HG03064 (cell line): ENCODE data around the gene ZNF558.

Experiments
- ATAC-seq: cut with Tn5 transposase; IDR thresholded peaks from one replicate; pipeline ENCODE4 v1.9.1; 2021; ENCODE audit warnings: low read depth; ENCODE audit not compliant: unreplicated experiment

The ZNF558 gene

DNA sequence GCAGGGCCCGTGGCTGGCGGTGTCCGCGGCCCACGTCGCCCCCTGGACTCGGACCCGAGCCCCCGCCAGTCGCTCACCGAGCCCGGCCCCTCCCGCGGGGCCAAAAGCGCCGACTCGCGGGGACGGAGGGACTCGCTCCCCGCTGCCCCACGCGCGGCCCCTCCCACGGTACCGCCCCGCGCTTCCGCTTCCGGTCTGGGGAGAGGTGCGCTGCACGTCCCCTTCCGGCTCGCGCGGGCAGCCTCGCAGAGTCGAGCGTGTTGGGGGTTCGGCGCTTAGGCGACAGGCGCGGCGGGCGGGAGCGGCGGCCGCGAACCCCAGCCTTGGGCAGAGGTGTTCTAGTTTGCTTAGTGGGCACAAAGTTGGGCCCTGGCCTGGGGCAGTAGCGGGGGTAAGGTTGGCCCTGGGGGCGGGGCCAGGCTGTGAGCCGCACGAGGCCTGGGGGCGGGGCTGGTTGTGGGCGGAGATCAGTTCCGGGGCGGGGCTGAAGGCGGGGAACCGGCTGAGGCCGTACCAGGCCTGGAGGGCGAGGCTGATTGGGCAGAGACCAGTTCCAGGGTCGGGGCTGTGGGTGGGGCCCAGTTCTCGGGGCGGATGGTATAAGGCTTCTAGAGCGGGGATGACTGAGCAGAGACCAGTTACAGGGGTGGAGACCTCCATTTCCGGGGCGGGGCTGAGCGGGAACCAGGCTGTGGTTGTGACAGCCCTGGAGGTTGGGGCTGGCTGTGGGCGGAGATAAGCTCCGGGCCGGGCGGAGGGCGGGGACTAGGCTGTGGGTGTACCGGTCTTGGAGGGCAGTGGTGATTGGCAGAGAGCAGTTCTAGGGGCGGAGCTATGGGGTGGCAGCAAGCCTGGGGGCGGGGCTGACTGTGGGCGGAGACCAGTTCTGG lies at the start of gene ZNF558, which contains the start of gene MBD3L1:
Gene ZNF558, minus strand, starts transcription at position 173 of the 890 bp plus-strand sequence. CDS start 9,645 bp downstream, outside the sequence.
Gene MBD3L1, plus strand, starts transcription at position 246 of the 890 bp plus-strand sequence. CDS start 10,302 bp downstream, outside the sequence.
- ATAC-seq: peak; percentile 72

DNA sequence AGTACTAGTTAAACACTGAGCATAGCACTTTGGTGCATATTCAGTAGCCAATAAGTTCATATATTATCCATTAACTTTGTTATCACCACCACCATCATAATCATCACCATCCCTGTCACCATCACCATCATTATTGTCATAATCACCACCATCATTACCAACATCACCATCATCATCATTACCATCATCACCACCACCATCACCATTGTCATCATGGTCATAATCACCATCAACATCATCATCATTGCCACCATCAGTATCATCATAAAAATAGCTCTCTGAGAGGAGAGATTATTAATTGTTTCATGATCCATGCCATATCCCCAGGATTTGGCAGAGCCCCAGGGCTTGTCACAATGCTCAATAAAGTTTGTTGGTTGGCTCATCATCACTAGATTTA lies 49.4 kb upstream of the ZNF558 start:
- ATAC-seq: no peak

DNA sequence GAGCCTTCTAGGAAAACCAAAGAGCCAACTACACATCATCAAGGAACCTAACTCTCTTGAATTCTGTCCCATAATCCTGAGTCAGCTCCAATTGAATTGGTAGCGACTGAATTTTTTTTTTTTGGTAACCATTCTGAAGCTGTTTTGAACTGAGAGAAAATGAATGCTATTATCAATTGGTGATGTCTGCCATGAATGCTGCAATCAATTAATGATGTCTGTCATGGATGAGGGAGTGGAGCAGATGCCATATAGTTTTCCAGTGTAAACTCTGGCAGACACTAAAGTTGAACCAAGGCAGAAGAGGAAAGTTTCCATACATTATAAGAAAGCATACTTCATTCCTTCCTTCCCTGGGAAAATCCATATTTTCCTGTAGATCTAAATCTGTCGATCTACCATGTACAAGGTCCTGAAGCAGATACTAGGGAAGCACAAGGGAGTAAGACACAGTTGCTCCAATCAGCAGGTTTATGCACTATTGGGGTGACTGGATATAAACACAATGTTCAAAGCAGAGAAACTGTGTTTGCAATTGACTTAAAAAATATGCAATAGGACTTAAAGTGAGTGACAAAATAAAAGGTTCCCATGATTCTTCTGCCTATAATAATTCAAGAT lies 48.9 kb upstream of the ZNF558 start:
- ATAC-seq: no peak

DNA sequence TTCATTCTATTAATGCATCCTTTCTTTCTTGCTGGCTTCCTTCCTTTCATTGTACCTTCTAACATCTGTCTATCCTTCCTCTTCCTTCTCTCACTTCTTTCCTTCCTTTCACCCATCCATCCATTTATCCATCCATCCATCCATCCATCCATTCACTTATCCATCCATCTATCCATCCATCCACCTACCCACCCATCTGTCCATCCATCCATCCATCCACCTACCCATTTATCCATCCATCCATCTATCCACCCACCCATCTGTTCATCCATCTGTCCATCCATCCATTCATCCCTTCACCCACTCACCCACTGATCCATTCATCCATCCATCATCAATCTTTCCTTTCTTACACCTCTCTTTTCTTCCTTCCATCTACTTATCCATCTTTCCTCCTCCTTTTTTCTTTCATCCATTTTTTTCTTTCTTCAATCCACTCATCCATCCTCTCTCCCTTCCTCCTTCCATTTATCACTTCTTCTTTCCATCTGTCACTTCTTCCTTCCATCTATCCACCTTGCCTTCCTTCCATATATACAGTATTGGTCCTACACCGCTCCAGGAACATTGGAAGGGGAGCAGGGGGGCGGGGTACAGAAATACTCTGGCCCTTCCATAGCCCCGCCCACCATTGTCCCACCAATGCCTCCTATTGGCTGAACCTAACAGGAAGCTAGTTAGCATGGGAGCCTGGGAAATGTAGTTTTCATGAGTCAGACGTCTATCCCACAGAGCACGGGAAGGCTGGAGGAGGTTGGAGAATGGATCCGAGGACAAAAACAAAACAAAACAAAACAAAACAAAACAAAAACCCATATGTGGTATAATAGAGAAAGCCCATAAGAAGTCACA lies 46.0 kb upstream of the ZNF558 start:
- no peak for ATAC-seq

DNA sequence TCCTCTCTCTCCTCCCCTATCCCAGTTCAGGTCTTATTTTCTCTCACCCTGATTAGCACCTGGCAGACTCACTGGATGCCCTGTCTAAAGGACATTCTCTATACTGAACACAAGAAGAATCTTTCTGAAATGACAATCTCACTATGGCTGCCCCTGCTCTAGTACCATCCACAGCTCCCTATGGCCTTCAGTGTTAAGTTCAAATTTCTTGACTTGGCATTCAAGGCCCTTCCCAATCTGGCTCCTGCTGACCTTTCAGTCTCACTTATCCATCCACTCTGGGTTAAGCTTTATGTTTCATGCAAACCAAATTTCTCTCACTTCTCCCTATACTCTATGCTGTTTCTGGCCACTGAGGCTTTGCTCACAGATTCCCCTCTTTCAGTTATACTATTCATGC lies 34.2 kb upstream of the ZNF558 start:
- ATAC-seq: no peak

DNA sequence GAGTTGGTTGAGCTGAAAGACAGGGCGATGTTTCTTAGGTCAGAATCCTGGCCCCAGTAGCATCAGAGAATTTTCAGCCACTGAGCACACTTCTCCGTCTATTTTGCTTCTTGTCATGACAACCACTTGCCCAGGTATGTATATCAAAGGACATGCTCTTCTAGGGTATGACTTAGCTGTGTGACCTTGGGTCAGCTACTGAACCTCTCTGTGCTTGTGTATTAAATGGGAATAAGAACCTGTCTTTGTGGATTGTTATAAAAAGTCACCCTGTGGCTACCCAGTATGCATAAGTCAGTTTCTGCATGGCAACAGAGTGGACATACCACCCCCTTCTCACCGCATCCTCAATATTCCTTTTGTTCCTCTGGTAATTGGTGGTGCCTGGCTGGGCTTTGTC lies 26.2 kb upstream of the ZNF558 start:
- ATAC-seq: no peak

DNA sequence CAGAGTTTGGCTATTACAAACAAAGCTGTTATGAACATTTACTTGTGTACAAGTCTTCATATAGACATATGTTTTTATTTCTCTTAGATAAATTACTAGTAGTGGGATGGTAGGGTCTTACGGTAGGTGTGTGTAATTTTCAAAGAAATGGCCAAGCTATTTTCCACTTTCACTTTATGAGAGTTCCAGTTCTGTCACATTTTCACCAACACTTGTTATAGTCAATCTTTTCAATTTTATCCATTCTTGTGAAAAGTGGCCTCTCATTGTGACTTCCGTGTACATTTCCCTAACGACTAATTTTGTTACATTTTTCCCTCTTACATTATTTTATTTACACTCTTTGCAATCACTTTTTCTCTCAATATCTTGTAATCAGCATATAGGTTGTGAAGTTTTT lies 18.4 kb upstream of the ZNF558 start:
- no peak for ATAC-seq

DNA sequence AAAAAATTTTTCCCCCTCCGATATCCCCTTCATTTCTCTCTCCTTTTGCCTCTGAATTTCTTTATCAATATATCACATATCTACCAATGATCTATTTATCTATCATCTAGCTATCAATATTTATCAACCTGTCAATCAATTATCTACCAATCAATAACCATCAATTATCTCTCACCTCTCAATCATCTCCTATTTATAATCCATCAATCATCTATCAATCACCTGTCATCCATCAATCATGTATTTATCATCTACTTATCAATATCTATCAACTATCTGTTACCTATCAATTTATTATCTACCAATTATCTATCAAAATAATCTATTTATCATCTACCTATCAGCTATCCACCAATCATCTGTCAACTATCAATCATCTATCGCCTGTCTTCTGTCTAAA lies 17.1 kb upstream of the ZNF558 start:
- no peak for ATAC-seq

DNA sequence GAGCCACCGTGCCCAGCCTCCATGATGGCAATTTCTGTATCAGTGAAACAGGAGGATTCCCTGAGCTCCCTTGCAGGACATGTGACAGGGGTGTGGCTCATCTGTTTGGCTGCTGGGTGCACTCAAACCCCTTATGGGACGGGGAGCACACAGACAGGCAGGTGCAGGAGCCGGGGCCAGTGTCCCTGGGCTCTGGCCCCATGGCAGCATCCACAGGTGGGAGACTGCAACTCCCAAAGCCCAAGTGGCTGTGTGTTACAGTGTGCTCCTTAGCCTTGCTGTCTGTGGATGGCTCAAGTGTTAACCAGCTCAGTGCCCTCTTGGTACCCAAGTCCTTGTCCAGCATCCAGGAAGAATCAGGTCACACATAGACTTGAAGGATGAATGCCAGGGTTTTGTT lies 14.7 kb upstream of the ZNF558 start:
- ATAC-seq: no peak

DNA sequence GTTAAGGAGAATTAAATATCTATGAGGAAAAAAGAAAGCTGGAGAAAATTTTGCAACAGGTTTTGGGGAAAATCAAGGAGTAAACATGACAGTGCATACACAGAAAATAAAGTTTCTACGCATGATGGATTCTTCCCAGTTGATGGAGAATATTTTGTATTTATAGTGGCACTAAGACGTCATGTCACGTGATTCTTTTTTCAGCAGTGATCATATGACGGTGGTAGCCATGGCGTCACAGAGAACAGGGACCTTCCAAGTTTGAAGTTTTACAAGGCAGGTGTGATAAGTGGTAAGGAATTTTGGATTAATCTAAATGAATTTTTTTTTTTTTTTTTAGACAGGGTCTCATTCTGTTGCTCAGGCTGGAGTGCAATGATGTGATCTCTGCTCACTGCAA lies 8.6 kb upstream of the ZNF558 start:
- no peak for ATAC-seq

DNA sequence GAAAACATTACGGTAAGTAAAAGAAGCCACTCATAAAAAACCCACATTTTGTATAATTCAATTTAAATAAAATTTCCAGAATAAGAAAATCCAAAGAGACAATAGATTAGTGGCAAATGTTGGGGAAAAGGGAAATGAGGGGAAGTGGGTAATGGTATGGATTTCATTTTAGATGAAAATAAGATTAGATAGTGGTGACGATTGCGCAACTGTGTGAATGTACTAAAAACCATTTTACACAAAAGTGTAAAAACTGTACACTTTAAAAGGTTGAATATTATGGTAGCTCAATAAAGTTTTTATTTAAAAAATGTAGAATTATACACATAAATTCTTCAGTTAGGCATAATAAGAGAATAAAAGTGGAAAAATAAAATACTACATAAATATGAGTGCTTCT lies 3.8 kb upstream of the ZNF558 start:
- ATAC-seq: no peak

DNA sequence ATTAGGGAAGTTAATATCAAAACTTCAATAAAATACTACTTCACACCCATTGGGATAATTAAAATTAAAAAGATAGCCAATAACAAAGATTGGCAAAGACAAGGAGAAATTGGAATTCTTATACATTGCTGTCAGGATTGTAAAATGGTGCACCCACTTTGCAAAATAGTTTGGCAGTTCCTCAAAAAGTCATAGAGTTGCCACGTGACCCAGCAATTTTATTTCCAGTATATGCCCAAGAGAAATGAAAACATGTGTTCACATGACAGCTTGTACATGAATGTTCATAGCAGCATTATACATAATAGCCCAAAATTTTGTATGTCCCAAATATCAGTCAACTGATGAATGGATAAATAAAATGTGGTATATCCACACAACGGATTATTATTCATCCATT lies 3.3 kb upstream of the ZNF558 start:
- ATAC-seq: no peak

DNA sequence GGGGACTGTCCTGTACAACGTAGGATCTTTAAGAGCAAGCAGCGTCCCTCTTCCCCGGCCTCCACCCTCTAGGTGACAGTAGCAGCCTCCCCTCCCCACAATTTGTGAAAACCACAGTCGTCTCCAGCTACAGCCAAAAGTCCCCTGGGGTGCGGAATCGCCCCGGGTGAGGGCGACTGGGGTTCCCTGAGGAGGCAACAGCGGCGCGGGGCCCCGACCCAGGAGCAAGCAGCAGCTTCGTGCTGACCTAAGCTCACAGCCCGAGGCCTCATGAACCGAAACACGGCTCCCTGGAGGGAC lies 322 bp downstream of the ZNF558 start:
- peak; percentile 21 for ATAC-seq

DNA sequence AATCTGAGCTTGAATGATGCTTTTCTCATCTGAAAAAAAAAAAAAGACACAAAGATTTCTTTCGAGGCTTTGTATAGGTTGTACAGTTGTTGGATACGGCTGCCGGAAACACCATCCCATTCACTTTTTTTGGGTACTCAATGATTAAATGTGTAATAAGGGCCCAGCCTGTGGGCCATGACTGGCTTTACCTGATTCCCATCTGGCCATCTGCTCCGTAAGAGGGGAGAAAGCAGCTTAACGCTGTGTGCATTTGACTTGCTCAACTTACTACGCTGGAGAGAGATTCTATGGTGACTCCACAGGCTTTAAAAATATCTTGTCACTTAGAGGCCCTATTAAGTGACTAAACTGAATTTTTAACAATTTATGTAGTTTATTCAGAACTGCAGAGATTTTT lies 731 bp downstream of the ZNF558 start:
- ATAC-seq: no peak

DNA sequence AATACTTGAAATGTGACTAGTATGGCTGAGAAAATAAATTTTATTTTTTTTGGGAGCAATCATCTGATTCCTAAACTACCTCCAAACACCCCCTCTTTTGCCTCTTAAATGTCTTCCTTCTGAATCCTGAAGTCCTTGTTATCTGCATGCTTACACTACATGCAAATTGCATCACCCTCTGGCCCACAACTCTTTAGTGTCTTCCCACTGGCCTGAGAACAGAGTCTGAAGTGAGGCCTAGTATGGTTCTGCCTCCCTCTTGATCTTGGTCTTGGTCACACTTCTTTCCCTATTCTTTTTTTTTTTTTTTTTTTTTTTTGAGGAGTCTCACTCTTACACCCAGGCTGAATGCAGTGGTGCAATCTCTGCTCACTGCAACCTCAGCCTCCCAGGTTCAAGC lies 4.8 kb downstream of the ZNF558 start:
- no peak for ATAC-seq

DNA sequence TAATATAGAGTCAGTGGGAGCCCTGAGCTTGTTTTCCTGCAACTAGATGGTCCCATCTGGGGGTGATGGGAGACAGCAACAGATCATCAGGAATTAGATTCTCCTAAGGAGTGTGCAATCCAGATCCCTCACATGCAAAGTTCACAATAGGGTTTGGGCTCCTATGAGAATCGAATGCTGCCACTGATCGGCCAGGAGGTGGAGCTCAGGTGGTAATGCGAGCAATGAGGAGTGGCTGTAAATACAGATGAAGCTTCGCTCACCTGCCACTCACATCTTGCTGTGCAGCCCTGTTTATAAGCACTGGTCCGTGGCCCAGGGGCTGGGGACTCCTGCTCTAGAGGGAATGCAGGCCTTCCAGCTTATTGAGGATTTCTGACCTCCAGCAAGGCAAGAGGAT lies 5.7 kb downstream of the ZNF558 start:
- no peak for ATAC-seq

DNA sequence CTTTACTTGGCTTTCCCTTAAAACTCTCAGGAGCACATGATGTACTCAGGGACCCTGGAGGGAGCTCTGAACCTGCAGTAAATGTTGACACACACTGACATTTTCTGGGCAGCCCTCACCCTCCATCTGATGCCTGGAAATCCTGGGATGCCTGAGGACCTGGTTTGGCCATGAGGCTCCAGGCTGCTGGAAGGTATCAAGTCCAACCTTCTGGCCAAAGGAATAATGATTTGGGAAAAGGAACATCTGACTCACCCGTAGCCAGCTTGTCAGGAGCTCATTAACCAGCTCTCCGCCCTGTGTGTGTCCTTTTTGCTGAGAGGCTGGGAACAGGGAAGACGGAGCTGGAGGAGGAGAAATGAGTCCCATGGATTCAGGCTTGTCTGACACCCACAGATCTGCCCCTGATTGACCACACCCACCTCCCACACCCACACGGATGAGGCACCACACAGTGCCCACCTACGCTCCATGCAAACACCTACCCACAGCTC lies 10.3 kb downstream of the ZNF558 start:
- no peak for ATAC-seq

DNA sequence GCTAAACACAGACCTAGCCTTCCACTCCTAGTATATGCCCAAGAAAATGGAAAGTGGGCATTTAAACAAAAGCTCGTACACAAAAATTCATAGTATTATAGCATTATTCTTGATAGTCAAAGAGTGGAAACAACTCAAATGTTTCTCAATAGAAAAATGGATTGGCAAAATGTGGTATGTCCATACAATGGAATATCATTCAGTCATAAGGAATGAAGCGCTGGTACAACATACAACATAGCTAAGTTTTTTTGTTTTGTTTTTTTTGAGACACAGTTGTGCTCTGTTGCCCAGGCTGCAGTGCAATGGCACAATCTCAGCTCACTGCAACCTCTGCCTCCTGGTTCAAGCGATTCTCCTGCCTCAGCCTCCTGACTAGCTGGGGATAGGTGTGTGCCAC lies 11.9 kb downstream of the ZNF558 start:
- no peak for ATAC-seq

DNA sequence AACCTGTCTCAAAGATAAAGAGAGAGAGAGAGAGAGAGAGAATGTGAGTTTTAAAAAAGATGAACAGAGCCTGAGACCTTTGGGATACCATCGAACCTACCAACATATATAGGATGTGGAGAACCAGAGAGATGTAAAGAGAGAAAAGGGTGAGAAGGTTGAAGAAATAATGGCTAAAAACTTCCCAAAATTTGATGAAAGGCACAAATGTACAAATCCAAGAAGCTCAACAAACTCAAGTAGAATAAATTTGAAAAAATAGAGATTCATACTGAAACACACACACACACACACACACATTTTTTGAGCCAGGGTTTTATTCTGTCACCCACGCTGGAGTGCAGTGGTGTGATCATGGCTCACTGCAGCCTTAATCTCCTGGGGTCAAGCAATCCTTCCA lies 16.3 kb downstream of the ZNF558 start:
- no peak for ATAC-seq

DNA sequence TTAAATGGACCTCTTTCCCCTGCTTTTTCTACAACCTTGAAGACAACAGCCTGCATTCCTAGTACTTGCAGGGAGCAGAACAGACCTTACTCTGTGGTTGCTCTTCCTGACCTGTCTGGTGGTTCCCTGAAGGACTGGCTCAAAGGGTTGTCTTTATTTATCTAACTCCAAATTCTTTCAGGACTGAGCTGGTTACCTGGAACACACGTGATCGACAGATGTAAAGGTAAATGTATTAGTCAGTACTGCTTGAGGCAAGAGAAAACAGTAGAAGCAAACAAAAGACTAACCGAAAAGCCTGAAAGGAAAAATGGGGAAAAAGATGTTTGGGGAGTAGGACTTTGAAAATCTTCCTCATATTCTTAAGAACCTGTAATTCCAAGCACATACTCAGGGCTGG lies 17.9 kb downstream of the ZNF558 start:
- ATAC-seq: no peak
